ENCODE results near the gene GOSR1.

Gene GOSR1

GRCh38 chr17:30475206-30475605 lies 2.0 kb upstream of the GOSR1 start:
- Mint-ChIP-seq H3K9me3 (no peaks in the 10 kb centered on the region), H3K4me1 (ENCODE audit: low read depth) (peaks cover 17% of the 10 kb centered on the region), H3K27me3 (ENCODE audit: low read depth) (no peaks in the 10 kb centered on the region), H3K4me3 (no peak overlapping the region), H3K27ac (no peak overlapping the region), H3K36me3 (ENCODE audit: low read depth) (peaks cover 6% of the 10 kb centered on the region)
- DNase-seq (ENCODE audit: low spot score) = no peak

DNA sequence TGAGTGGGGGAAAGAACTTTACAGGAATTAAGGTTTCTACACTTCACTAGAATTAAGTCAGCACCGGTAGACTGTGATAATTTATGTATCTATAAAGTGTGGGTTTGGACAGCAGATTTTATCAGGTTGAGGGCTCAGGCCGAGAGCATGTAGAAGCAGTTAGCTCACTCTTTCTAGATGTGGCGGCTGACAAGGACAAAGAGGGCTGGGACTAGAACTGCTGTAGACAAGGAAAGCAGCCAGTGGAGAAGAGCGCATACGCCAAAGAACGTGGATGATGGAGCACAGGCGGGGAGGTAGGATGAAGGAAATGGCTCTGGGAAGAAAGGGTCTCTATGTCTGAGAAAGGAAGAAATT lies 504 bp upstream of the GOSR1 start:
- Mint-ChIP-seq H3K4me3 (peak overlapping the region; percentile 94), H3K9me3 (no peaks in the 10 kb centered on the region), H3K4me1 (ENCODE audit: low read depth) (peaks cover 17% of the 10 kb centered on the region), H3K27ac (peak overlapping the region; percentile 97), H3K27me3 (ENCODE audit: low read depth) (no peaks in the 10 kb centered on the region), H3K36me3 (ENCODE audit: low read depth) (peaks cover 11% of the 10 kb centered on the region)
- DNase-seq (ENCODE audit: low spot score) = peak; percentile 22

GRCh38 chr17:30477774-30478115 lies 537 bp downstream of the GOSR1 start:
- Mint-ChIP-seq H3K4me1 (ENCODE audit: low read depth) (peaks cover 17% of the 10 kb centered on the region), H3K9me3 (no peaks in the 10 kb centered on the region), H3K4me3 (peak overlapping the region; percentile 94), H3K27ac (peak overlapping the region; percentile 97), H3K36me3 (ENCODE audit: low read depth) (peaks cover 14% of the 10 kb centered on the region), H3K27me3 (ENCODE audit: low read depth) (no peaks in the 10 kb centered on the region)
- peak; percentile 12 for DNase-seq (ENCODE audit: low spot score)

GRCh38 chr17:30482555-30482954 lies 5.3 kb downstream of the GOSR1 start:
- Mint-ChIP-seq H3K4me3 (no peak overlapping the region), H3K9me3 (no peaks in the 10 kb centered on the region), H3K27ac (no peak overlapping the region), H3K27me3 (ENCODE audit: low read depth) (no peaks in the 10 kb centered on the region), H3K4me1 (ENCODE audit: low read depth) (peaks cover 11% of the 10 kb centered on the region), H3K36me3 (ENCODE audit: low read depth) (peaks cover 45% of the 10 kb centered on the region)
- no peak for DNase-seq (ENCODE audit: low spot score)

DNA sequence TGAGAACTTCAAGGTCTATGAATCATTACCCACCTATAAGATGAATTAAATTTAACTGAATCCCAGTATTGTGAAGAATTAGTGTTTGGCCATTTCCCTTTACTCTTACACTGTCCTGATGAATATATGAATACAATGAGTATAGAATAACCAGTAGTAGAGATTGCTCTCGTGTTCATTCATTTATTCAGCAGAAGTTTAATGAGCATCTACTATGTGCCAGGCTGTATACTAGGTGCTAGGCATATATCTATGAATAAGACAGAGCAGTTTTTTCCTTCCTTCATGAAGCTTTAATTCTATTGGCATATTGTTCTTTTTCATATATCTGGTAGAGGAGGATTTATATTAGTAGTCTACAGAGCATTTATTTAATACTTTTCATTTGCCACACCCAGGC lies 6.0 kb downstream of the GOSR1 start:
- H3K4me1 Mint-ChIP-seq (ENCODE audit: low read depth) = peaks cover 7% of the 10 kb centered on the region
- H3K27me3 Mint-ChIP-seq (ENCODE audit: low read depth) = no peaks in the 10 kb centered on the region
- peaks cover 46% of the 10 kb centered on the region for H3K36me3 Mint-ChIP-seq (ENCODE audit: low read depth)
- H3K27ac Mint-ChIP-seq = no peak overlapping the region
- H3K4me3 Mint-ChIP-seq = no peak overlapping the region
- no peak for DNase-seq (ENCODE audit: low spot score)
- H3K9me3 Mint-ChIP-seq = no peaks in the 10 kb centered on the region

- Mint-ChIP-seq H3K36me3 (ENCODE audit: low read depth) (peaks cover 62% of the 10 kb centered on the region), H3K4me1 (ENCODE audit: low read depth) (peaks cover 2% of the 10 kb centered on the region), H3K27ac (no peak overlapping the region), H3K9me3 (no peaks in the 10 kb centered on the region), H3K27me3 (ENCODE audit: low read depth) (no peaks in the 10 kb centered on the region), H3K4me3 (no peak overlapping the region)
- DNase-seq (ENCODE audit: low spot score) = no peak
Measured at GRCh38 chr17:30493780-30494179, 16.6 kb downstream of the GOSR1 start.

- H3K4me3 Mint-ChIP-seq = no peak overlapping the region
- H3K9me3 Mint-ChIP-seq = no peaks in the 10 kb centered on the region
- no peaks in the 10 kb centered on the region for H3K27me3 Mint-ChIP-seq (ENCODE audit: low read depth)
- H3K4me1 Mint-ChIP-seq (ENCODE audit: low read depth) = peaks cover 8% of the 10 kb centered on the region
- no peak for DNase-seq (ENCODE audit: low spot score)
- H3K36me3 Mint-ChIP-seq (ENCODE audit: low read depth) = peaks cover 62% of the 10 kb centered on the region
- no peak overlapping the region for H3K27ac Mint-ChIP-seq
Measured at GRCh38 chr17:30495586-30495985, 18.4 kb downstream of the GOSR1 start.

- no peaks in the 10 kb centered on the region for H3K9me3 Mint-ChIP-seq
- no peaks in the 10 kb centered on the region for H3K27me3 Mint-ChIP-seq (ENCODE audit: low read depth)
- H3K36me3 Mint-ChIP-seq (ENCODE audit: low read depth) = peaks cover 38% of the 10 kb centered on the region
- no peak for DNase-seq (ENCODE audit: low spot score)
- peaks cover 20% of the 10 kb centered on the region for H3K4me1 Mint-ChIP-seq (ENCODE audit: low read depth)
- H3K27ac Mint-ChIP-seq = no peak overlapping the region
- H3K4me3 Mint-ChIP-seq = no peak overlapping the region
Measured at GRCh38 chr17:30503558-30503957, 26.4 kb downstream of the GOSR1 start.

- H3K4me3 Mint-ChIP-seq = peak overlapping the region; percentile 20
- peak overlapping the region; percentile 67 for H3K27ac Mint-ChIP-seq
- peaks cover 26% of the 10 kb centered on the region for H3K36me3 Mint-ChIP-seq (ENCODE audit: low read depth)
Measured at GRCh38 chr17:30505868-30506417, 28.7 kb downstream of the GOSR1 start.

GRCh38 chr17:30506481-30506880 lies 29.3 kb downstream of the GOSR1 start:
- Mint-ChIP-seq H3K4me3 (peak overlapping the region; percentile 20), H3K27ac (peak overlapping the region; percentile 67), H3K27me3 (ENCODE audit: low read depth) (no peaks in the 10 kb centered on the region), H3K36me3 (ENCODE audit: low read depth) (peaks cover 22% of the 10 kb centered on the region), H3K9me3 (no peaks in the 10 kb centered on the region), H3K4me1 (ENCODE audit: low read depth) (peaks cover 14% of the 10 kb centered on the region)
- no peak for DNase-seq (ENCODE audit: low spot score)

More at GRCh38 chr17:30505868-30506417, 28.7 kb downstream of the GOSR1 start:
- no peaks in the 10 kb centered on the region for H3K9me3 Mint-ChIP-seq
- H3K4me1 Mint-ChIP-seq (ENCODE audit: low read depth) = peaks cover 14% of the 10 kb centered on the region
- DNase-seq (ENCODE audit: low spot score) = no peak
- H3K27me3 Mint-ChIP-seq (ENCODE audit: low read depth) = no peaks in the 10 kb centered on the region

DNA sequence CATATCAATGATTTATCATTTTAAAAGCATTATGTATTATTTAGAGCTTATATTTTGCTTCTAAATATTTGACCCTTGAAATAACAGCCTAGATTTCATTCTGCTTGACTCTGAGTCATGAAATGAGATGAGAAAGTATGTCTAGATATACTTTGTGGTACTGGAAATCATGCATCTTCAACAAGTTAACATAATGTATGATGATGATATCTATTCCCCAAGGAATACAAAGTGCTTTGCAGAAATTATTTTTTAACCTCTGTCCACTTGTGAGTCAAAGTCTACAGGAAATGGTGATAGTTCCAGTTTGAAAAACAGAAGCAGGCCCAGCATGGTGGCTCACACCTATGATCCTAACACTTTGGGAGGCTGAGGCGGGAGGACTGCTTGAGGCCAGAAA lies 36.1 kb downstream of the GOSR1 start:
- no peak overlapping the region for H3K4me3 Mint-ChIP-seq
- H3K9me3 Mint-ChIP-seq = no peaks in the 10 kb centered on the region
- no peak overlapping the region for H3K27ac Mint-ChIP-seq
- H3K27me3 Mint-ChIP-seq (ENCODE audit: low read depth) = no peaks in the 10 kb centered on the region
- H3K4me1 Mint-ChIP-seq (ENCODE audit: low read depth) = peaks cover 2% of the 10 kb centered on the region
- H3K36me3 Mint-ChIP-seq (ENCODE audit: low read depth) = peaks cover 15% of the 10 kb centered on the region
- DNase-seq (ENCODE audit: low spot score) = no peak

GRCh38 chr17:30514895-30515596 lies 37.8 kb downstream of the GOSR1 start:
- peaks cover 15% of the 10 kb centered on the region for H3K36me3 Mint-ChIP-seq (ENCODE audit: low read depth)
- DNase-seq (ENCODE audit: low spot score) = no peak
- no peaks in the 10 kb centered on the region for H3K27me3 Mint-ChIP-seq (ENCODE audit: low read depth)
- H3K4me3 Mint-ChIP-seq = no peak overlapping the region
- H3K4me1 Mint-ChIP-seq (ENCODE audit: low read depth) = peaks cover 4% of the 10 kb centered on the region
- no peak overlapping the region for H3K27ac Mint-ChIP-seq
- H3K9me3 Mint-ChIP-seq = no peaks in the 10 kb centered on the region

DNA sequence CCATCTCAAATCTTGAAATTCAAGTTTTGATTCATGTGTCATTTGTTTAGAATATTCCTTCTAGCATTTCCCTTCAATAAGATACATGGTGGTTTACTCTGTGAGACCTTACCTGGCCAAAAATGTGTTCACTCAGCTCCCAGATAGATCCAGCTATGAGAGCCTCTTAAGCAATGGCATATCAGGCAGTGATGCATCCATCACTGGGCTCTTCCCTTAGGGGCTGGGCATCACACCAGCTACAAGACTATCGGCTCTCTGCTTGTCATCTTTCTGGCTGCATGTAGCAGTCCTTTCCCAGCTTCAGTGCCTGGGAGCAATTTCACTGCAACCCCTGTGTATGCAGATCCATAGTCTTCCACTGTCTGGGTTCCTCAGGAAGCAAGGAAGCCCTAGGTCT lies 40.6 kb downstream of the GOSR1 start:
- Mint-ChIP-seq H3K36me3 (ENCODE audit: low read depth) (peaks cover 28% of the 10 kb centered on the region), H3K4me3 (no peak overlapping the region), H3K27ac (no peak overlapping the region), H3K27me3 (ENCODE audit: low read depth) (no peaks in the 10 kb centered on the region), H3K9me3 (no peaks in the 10 kb centered on the region), H3K4me1 (ENCODE audit: low read depth) (peaks cover 2% of the 10 kb centered on the region)
- DNase-seq (ENCODE audit: low spot score) = no peak

GRCh38 chr17:30519166-30519565 lies 42.0 kb downstream of the GOSR1 start:
- H3K4me1 Mint-ChIP-seq (ENCODE audit: low read depth) = peaks cover 2% of the 10 kb centered on the region
- H3K4me3 Mint-ChIP-seq = no peak overlapping the region
- DNase-seq (ENCODE audit: low spot score) = no peak
- H3K9me3 Mint-ChIP-seq = no peaks in the 10 kb centered on the region
- no peaks in the 10 kb centered on the region for H3K27me3 Mint-ChIP-seq (ENCODE audit: low read depth)
- peaks cover 29% of the 10 kb centered on the region for H3K36me3 Mint-ChIP-seq (ENCODE audit: low read depth)
- no peak overlapping the region for H3K27ac Mint-ChIP-seq

GRCh38 chr17:30519707-30520106 lies 42.5 kb downstream of the GOSR1 start:
- no peak overlapping the region for H3K27ac Mint-ChIP-seq
- no peak for DNase-seq (ENCODE audit: low spot score)

More at GRCh38 chr17:30519707-30520106, 42.5 kb downstream of the GOSR1 start:
- H3K9me3 Mint-ChIP-seq = no peaks in the 10 kb centered on the region
- peaks cover 2% of the 10 kb centered on the region for H3K4me1 Mint-ChIP-seq (ENCODE audit: low read depth)
- H3K27me3 Mint-ChIP-seq (ENCODE audit: low read depth) = no peaks in the 10 kb centered on the region
- H3K36me3 Mint-ChIP-seq (ENCODE audit: low read depth) = peaks cover 34% of the 10 kb centered on the region
- no peak overlapping the region for H3K4me3 Mint-ChIP-seq

Data from T-helper 2 cell treated with Interferon-gamma antibody and Interleukin-4, amounts not matched to agents 5 μg/mL and 100 μg/mL, for 36 hours (primary cell).